GM12878 (cell line): ENCODE data around the gene ZNF592.

Experiments
- CEBPB ChIP-seq, 2 experiments: fragments of 150-350 bp in 1 of 2; IDR thresholded peaks; 2 replicates each; pipeline ENCODE4 v1.6.1; 2012 to 2014; ENCODE audit warnings: low read depth in 2 of 2, low read length in 2 of 2, borderline replicate concordance in 1 of 2, inconsistent platforms in 1 of 2
- EZH2 ChIP-seq: IDR thresholded peaks from 2 replicates; pipeline ENCODE4 v1.6.1; 2012; ENCODE audit warnings: low read depth, mild to moderate bottlenecking, control low read depth, inconsistent platforms, low read length, borderline replicate concordance; ENCODE audit not compliant: control insufficient read depth
- KLF5 ChIP-seq: fragments of 450-650 bp; IDR thresholded peaks from 2 replicates; pipeline ENCODE4 v1.6.1; 2014; ENCODE audit warnings: mild to moderate bottlenecking; ENCODE audit not compliant: partially characterized antibody
- MEF2B ChIP-seq: fragments of 450-650 bp; IDR thresholded peaks from 2 replicates; pipeline ENCODE4 v1.6.1; 2018; ENCODE audit warnings: mild to moderate bottlenecking, moderate library complexity; ENCODE audit not compliant: partially characterized antibody, poor library complexity, severe bottlenecking
- NR2C2 ChIP-seq: IDR thresholded peaks from 2 replicates; pipeline ENCODE4 v1.6.1; 2011; ENCODE audit warnings: borderline replicate concordance, low read depth; ENCODE audit not compliant: control insufficient read depth, insufficient read length
- POLR2A ChIP-seq: IDR thresholded peaks from 2 replicates; pipeline ENCODE4 v1.6.1; 2011; ENCODE audit warnings: low read depth, mild to moderate bottlenecking, low read length
- RBBP5 ChIP-seq: fragments of 200-600 bp; sonication (generic); conservative IDR thresholded peaks from 2 replicates; pipeline ENCODE4 v1.6.1; 2016
- SUZ12 ChIP-seq: fragments of 200-600 bp; sonication (generic); IDR thresholded peaks from one replicate; pipeline ENCODE4 v1.6.1; 2018; ENCODE audit warnings: antibody characterized with exemption, mild to moderate bottlenecking; ENCODE audit not compliant: unreplicated experiment
- WRNIP1 ChIP-seq: IDR thresholded peaks from 2 replicates; pipeline ENCODE4 v1.6.1; 2011; ENCODE audit warnings: low read depth, low read length, improper control_type of control experiment, borderline replicate concordance

- TF ChIP-seq SUZ12 (no peak), WRNIP1 (no peak), KLF5 (no peak), MEF2B (no peak), CEBPB (IDR thresholded peaks at IDR 0.05; ENCODE audit: borderline replicate concordance in 1 of 2, low read depth in 2 of 2, low read length in 2 of 2) (no peak), NR2C2 (no peak), POLR2A (no peak), RBBP5 (no peak), EZH2 (no peak)
Observed at GRCh38 chr15:84791763-84792162, 43.4 kb downstream of the ZNF592 start.
